HG02970 (cell line): ENCODE results near the gene PDSS1.

Experiments used
- ATAC-seq: cut with Tn5 transposase; IDR thresholded peaks from one replicate; pipeline ENCODE4 v1.9.1; 2021; ENCODE audit warnings: mild to moderate bottlenecking, moderate library complexity, moderate number of reproducible peaks; ENCODE audit not compliant: unreplicated experiment, low FRiP score

PDSS1 gene

GRCh38 chr10:26735435-26735834 lies 37.9 kb downstream of the PDSS1 start:
- no peak for ATAC-seq

GRCh38 chr10:26737730-26738129 lies 40.2 kb downstream of the PDSS1 start:
- peak; percentile 59 for ATAC-seq

GRCh38 chr10:26738301-26738911 lies 40.9 kb downstream of the PDSS1 start:
- ATAC-seq, result no peak

- no peak for ATAC-seq
Measured at GRCh38 chr10:26739071-26739631, 41.6 kb downstream of the PDSS1 start.

GRCh38 chr10:26741368-26741767 lies 43.9 kb downstream of the PDSS1 start:
- no peak for ATAC-seq

- ATAC-seq, result no peak
Measured at GRCh38 chr10:26743091-26743490, 45.6 kb downstream of the PDSS1 start.

- no peak for ATAC-seq
Measured at GRCh38 chr10:26743841-26744240, 46.3 kb downstream of the PDSS1 start.

- ATAC-seq, result no peak
Measured at GRCh38 chr10:26746061-26746460, 48.6 kb downstream of the PDSS1 start.

- ATAC-seq, result no peak
Measured at GRCh38 chr10:26755443-26755903, 58.0 kb downstream of the PDSS1 start.

- ATAC-seq, result no peak
Measured at GRCh38 chr10:26759008-26759407, 61.5 kb downstream of the PDSS1 start.

- no peak for ATAC-seq
Measured at GRCh38 chr10:26765549-26765948, 68.0 kb downstream of the PDSS1 start.

- ATAC-seq, result no peak
Measured at GRCh38 chr10:26770069-26770468, 72.6 kb downstream of the PDSS1 start.

GRCh38 chr10:26773633-26774032 lies 76.1 kb downstream of the PDSS1 start:
- no peak for ATAC-seq

GRCh38 chr10:26776258-26776657 lies 78.8 kb downstream of the PDSS1 start:
- no peak for ATAC-seq

- no peak for ATAC-seq
Measured at GRCh38 chr10:26777686-26778085, 80.2 kb downstream of the PDSS1 start.

- ATAC-seq, result no peak
Measured at GRCh38 chr10:26779176-26779860, 81.8 kb downstream of the PDSS1 start.

- no peak for ATAC-seq
Measured at GRCh38 chr10:26780106-26780792, 82.7 kb downstream of the PDSS1 start.

- ATAC-seq, result no peak
Measured at GRCh38 chr10:26780793-26781601, 83.5 kb downstream of the PDSS1 start.

- ATAC-seq, result no peak
Measured at GRCh38 chr10:26781797-26782196, 84.3 kb downstream of the PDSS1 start.

- no peak for ATAC-seq
Measured at GRCh38 chr10:26787362-26787761, 89.9 kb downstream of the PDSS1 start.
